Stimulated activated CD4-positive, alpha-beta T cell treated with anti-CD3 and anti-CD28 coated beads, Interleukin-4, amount 100 ng/mL, for 48 hours (primary cell): ENCODE results near the gene C6orf118.
A peak's percentile ranks its signal among the peaks of the same experiment; 100 is the strongest.

Experiments
- DNase-seq, 2 donors: peaks; one replicate each; pipeline ENCODE4 v3.0.0-alpha.2; 2020; ENCODE audit warnings: low read depth in 2 of 2

The C6orf118 gene

GRCh38 chr6:165308926-165309731, at the start of gene C6orf118:
TSS of gene C6orf118 (minus strand) at chr6:165309605. CDS start at chr6:165309586, 19 bp downstream.
- DNase-seq: peak in 1 of 2 donors; percentile 2

GRCh38 chr6:165345700-165346099, 36.3 kb upstream of the C6orf118 start:
- no peak for DNase-seq

GRCh38 chr6:165340532-165340931, 31.1 kb upstream of the C6orf118 start:
- no peak for DNase-seq

- DNase-seq: no peak
These were observed 16.2 kb upstream of the C6orf118 start for GRCh38 chr6:165325609-165326008.

GRCh38 chr6:165321555-165322145, 12.2 kb upstream of the C6orf118 start:
- no peak for DNase-seq

GRCh38 chr6:165321150-165321549, 11.7 kb upstream of the C6orf118 start:
- no peak for DNase-seq

GRCh38 chr6:165317723-165318122, 8.3 kb upstream of the C6orf118 start:
- DNase-seq: no peak

- DNase-seq: no peak
These were observed 2.5 kb downstream of the C6orf118 start for GRCh38 chr6:165306955-165307354.

GRCh38 chr6:165301372-165302246, 7.8 kb downstream of the C6orf118 start:
- no peak for DNase-seq

- DNase-seq: no peak
These were observed 8.9 kb downstream of the C6orf118 start for GRCh38 chr6:165300422-165300936.

GRCh38 chr6:165298875-165299274, 10.5 kb downstream of the C6orf118 start:
- DNase-seq: no peak

- DNase-seq: no peak
These were observed 11.0 kb downstream of the C6orf118 start for GRCh38 chr6:165298402-165298801.

- DNase-seq: no peak
These were observed 16.7 kb downstream of the C6orf118 start for GRCh38 chr6:165292657-165293056.

GRCh38 chr6:165274611-165275010, 34.8 kb downstream of the C6orf118 start:
- no peak for DNase-seq

GRCh38 chr6:165272585-165272984, 36.8 kb downstream of the C6orf118 start:
- no peak for DNase-seq

GRCh38 chr6:165268987-165269386, 40.4 kb downstream of the C6orf118 start:
- DNase-seq: no peak

GRCh38 chr6:165266621-165267020, 42.8 kb downstream of the C6orf118 start:
- no peak for DNase-seq

GRCh38 chr6:165266191-165266590, 43.2 kb downstream of the C6orf118 start:
- no peak for DNase-seq

GRCh38 chr6:165260462-165260861, 48.9 kb downstream of the C6orf118 start:
- DNase-seq: no peak

- no peak for DNase-seq
These were observed 59.6 kb downstream of the C6orf118 start for GRCh38 chr6:165249808-165250207.

GRCh38 chr6:165245701-165246100, 63.7 kb downstream of the C6orf118 start:
- no peak for DNase-seq

- DNase-seq: no peak
These were observed 64.1 kb downstream of the C6orf118 start for GRCh38 chr6:165245287-165245686.
